AML-193 (cell line): Measurements from ENCODE around the gene MRPL54.
A peak's percentile ranks its signal among the peaks of the same experiment; 100 is the strongest.
"Not testable (repeated sequence)": the region's sequence is repeated elsewhere in the genome, so short reads cannot be mapped to it uniquely, and the experiment has no call there.

ENCODE experiments used
- DNase-seq, 2 experiments: peaks; one replicate each; lab custom pipeline; 2025; lab: John Stamatoyannopoulos, UW

MRPL54 gene

GRCh38 chr19:3743486-3743885, 19.0 kb upstream of the MRPL54 start:
- DNase-seq = peak; percentile 1 to 16

GRCh38 chr19:3745363-3746045, 17.0 kb upstream of the MRPL54 start:
- DNase-seq = no peak

GRCh38 chr19:3746371-3747056, 16.0 kb upstream of the MRPL54 start:
- DNase-seq = no peak

- DNase-seq = no peak
Measured at GRCh38 chr19:3748965-3749364, 13.5 kb upstream of the MRPL54 start.

GRCh38 chr19:3750211-3750610, 12.3 kb upstream of the MRPL54 start:
- no peak for DNase-seq

GRCh38 chr19:3751236-3751635, 11.2 kb upstream of the MRPL54 start:
- no peak for DNase-seq

GRCh38 chr19:3752492-3752891, 10.0 kb upstream of the MRPL54 start:
- no peak for DNase-seq

GRCh38 chr19:3753631-3754410, 8.7 kb upstream of the MRPL54 start:
- DNase-seq = no peak

GRCh38 chr19:3757705-3758104, 4.8 kb upstream of the MRPL54 start:
- not testable (repeated sequence) for DNase-seq

GRCh38 chr19:3758297-3758696, 4.2 kb upstream of the MRPL54 start:
- DNase-seq = not testable (repeated sequence)

- no peak for DNase-seq
Measured at GRCh38 chr19:3759482-3760254, 2.8 kb upstream of the MRPL54 start.

- no peak for DNase-seq
Measured at GRCh38 chr19:3760871-3761361, 1.6 kb upstream of the MRPL54 start.

GRCh38 chr19:3761382-3762129, 926 bp upstream of the MRPL54 start, which contains the start of gene APBA3:
Gene APBA3 (minus strand): TSS chr19:3761692. CDS start chr19:3760264, 1,428 bp downstream.
- peak; percentile 64 to 66 for DNase-seq

- DNase-seq = no peak
Measured at GRCh38 chr19:3762130-3762473, 380 bp upstream of the MRPL54 start.

- no peak for DNase-seq
Measured at GRCh38 chr19:3765121-3765520, 2.6 kb downstream of the MRPL54 start.

- not testable (repeated sequence) for DNase-seq
Measured at GRCh38 chr19:3765757-3766156, 3.3 kb downstream of the MRPL54 start.

GRCh38 chr19:3766520-3766919, 4.0 kb downstream of the MRPL54 start:
- no peak for DNase-seq

GRCh38 chr19:3767050-3767449, 4.6 kb downstream of the MRPL54 start:
- DNase-seq = no peak

- no peak for DNase-seq
Measured at GRCh38 chr19:3768015-3768747, 5.7 kb downstream of the MRPL54 start.

- no peak for DNase-seq
Measured at GRCh38 chr19:3768748-3769099, 6.2 kb downstream of the MRPL54 start.

- no peak for DNase-seq
Measured at GRCh38 chr19:3769494-3769893, 7.0 kb downstream of the MRPL54 start.
